WTC11 (cell line): ENCODE measurements around the gene CDKN2AIP.

Source experiments
- GRHL2 ChIP-seq: fragments of 250-450 bp; sonication (Bioruptor Pico); IDR thresholded peaks from 2 replicates; pipeline ENCODE4 v1.8.0; 2022; ENCODE audit warnings: mild to moderate bottlenecking, moderate library complexity; ENCODE audit not compliant: insufficient replicate concordance, severe bottlenecking
- IRF2 ChIP-seq: sonication (generic); formaldehyde crosslinking; IDR thresholded peaks from 2 replicates; pipeline ENCODE4 v1.8.0; 2022; ENCODE audit warnings: low read depth, missing genetic modification reagents, borderline replicate concordance
- NFATC4 ChIP-seq: fragments of 250-450 bp; sonication (Bioruptor Pico); IDR thresholded peaks from 2 replicates; pipeline ENCODE4 v1.9.0; 2021; ENCODE audit warnings: mild to moderate bottlenecking
- NR3C1 ChIP-seq: sonication (generic); formaldehyde crosslinking; conservative IDR thresholded peaks from 2 replicates; pipeline ENCODE4 v1.8.1; 2023; ENCODE audit warnings: low read depth, mild to moderate bottlenecking, missing genetic modification reagents
- ZBTB21 ChIP-seq: sonication (generic); formaldehyde crosslinking; IDR thresholded peaks from 2 replicates; pipeline ENCODE4 v1.8.1; 2023; ENCODE audit warnings: mild to moderate bottlenecking, missing genetic modification reagents, borderline replicate concordance
- ZNF232 ChIP-seq: sonication (generic); formaldehyde crosslinking; IDR thresholded peaks from 2 replicates; pipeline ENCODE4 v1.8.0; 2022; ENCODE audit warnings: mild to moderate bottlenecking, missing genetic modification reagents
- TF ChIP-seq, protein P1 (sequence below): sonication (generic); formaldehyde crosslinking; IDR thresholded peaks from 2 replicates; pipeline ENCODE4 v1.8.1; 2023; ENCODE audit warnings: mild to moderate bottlenecking, missing genetic modification reagents, moderate library complexity
- TF ChIP-seq, protein P2 (sequence below): sonication (generic); formaldehyde crosslinking; IDR thresholded peaks from 2 replicates; pipeline ENCODE4 v1.8.0; 2022; ENCODE audit warnings: mild to moderate bottlenecking, missing genetic modification reagents
- TF ChIP-seq, protein P3 (sequence below): fragments of 200-600 bp; IDR thresholded peaks from 2 replicates; pipeline ENCODE4 v1.8.0; 2022; ENCODE audit warnings: antibody characterized with exemption
- TF ChIP-seq, protein P4 (sequence below): sonication (generic); formaldehyde crosslinking; IDR thresholded peaks from 2 replicates; pipeline ENCODE4 v1.8.0; 2022; ENCODE audit warnings: mild to moderate bottlenecking, missing genetic modification reagents
- TF ChIP-seq, protein P5 (sequence below): sonication (generic); formaldehyde crosslinking; conservative IDR thresholded peaks from 2 replicates; pipeline ENCODE4 v1.8.1; 2022; ENCODE audit warnings: mild to moderate bottlenecking, missing genetic modification reagents
- TF ChIP-seq, protein P6 (sequence below): sonication (generic); formaldehyde crosslinking; IDR thresholded peaks from 2 replicates; pipeline ENCODE4 v1.8.1; 2023; ENCODE audit warnings: mild to moderate bottlenecking, moderate library complexity, missing genetic modification reagents
- TF ChIP-seq, protein P7 (sequence below): sonication (generic); formaldehyde crosslinking; conservative IDR thresholded peaks from 2 replicates; pipeline ENCODE4 v1.8.1; 2023; ENCODE audit warnings: mild to moderate bottlenecking, low read depth, missing genetic modification reagents, moderate library complexity

DNA sequence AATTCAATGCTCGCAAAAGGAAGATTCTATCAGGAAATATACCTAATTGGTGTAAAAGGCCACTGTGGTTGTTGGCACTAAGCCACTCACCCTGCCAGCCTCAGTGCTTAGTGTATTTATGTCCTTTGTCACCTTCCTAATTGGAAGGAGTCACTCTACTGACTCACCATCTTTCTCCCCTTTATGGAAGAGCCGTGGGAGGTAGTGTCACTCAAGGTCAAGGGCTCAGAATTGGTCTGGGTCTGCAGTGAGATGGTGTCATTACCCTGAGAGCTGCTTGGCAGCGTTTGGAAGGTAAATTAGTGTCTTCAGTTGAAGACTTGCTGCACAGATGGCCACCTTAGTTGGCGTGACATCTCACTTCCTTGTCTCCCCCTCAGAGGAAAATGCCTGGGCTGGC lies 41.7 kb upstream of the CDKN2AIP start:
- TF ChIP-seq, protein P1, sequence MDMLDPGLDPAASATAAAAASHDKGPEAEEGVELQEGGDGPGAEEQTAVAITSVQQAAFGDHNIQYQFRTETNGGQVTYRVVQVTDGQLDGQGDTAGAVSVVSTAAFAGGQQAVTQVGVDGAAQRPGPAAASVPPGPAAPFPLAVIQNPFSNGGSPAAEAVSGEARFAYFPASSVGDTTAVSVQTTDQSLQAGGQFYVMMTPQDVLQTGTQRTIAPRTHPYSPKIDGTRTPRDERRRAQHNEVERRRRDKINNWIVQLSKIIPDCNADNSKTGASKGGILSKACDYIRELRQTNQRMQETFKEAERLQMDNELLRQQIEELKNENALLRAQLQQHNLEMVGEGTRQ (CRISPR knock-in tag), result no peak
- TF ChIP-seq, protein P2, sequence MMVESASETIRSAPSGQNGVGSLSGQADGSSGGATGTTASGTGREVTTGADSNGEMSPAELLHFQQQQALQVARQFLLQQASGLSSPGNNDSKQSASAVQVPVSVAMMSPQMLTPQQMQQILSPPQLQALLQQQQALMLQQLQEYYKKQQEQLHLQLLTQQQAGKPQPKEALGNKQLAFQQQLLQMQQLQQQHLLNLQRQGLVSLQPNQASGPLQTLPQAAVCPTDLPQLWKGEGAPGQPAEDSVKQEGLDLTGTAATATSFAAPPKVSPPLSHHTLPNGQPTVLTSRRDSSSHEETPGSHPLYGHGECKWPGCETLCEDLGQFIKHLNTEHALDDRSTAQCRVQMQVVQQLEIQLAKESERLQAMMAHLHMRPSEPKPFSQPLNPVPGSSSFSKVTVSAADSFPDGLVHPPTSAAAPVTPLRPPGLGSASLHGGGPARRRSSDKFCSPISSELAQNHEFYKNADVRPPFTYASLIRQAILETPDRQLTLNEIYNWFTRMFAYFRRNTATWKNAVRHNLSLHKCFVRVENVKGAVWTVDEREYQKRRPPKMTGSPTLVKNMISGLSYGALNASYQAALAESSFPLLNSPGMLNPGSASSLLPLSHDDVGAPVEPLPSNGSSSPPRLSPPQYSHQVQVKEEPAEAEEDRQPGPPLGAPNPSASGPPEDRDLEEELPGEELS, result no peak
- TF ChIP-seq NR3C1 (CRISPR knock-in tag), result no peak
- TF ChIP-seq, protein P3, sequence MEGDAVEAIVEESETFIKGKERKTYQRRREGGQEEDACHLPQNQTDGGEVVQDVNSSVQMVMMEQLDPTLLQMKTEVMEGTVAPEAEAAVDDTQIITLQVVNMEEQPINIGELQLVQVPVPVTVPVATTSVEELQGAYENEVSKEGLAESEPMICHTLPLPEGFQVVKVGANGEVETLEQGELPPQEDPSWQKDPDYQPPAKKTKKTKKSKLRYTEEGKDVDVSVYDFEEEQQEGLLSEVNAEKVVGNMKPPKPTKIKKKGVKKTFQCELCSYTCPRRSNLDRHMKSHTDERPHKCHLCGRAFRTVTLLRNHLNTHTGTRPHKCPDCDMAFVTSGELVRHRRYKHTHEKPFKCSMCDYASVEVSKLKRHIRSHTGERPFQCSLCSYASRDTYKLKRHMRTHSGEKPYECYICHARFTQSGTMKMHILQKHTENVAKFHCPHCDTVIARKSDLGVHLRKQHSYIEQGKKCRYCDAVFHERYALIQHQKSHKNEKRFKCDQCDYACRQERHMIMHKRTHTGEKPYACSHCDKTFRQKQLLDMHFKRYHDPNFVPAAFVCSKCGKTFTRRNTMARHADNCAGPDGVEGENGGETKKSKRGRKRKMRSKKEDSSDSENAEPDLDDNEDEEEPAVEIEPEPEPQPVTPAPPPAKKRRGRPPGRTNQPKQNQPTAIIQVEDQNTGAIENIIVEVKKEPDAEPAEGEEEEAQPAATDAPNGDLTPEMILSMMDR, result no peak
- TF ChIP-seq NFATC4 (CRISPR knock-in tag), result no peak
- TF ChIP-seq, protein P4, sequence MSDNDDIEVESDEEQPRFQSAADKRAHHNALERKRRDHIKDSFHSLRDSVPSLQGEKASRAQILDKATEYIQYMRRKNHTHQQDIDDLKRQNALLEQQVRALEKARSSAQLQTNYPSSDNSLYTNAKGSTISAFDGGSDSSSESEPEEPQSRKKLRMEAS (CRISPR knock-in tag), result no peak
- TF ChIP-seq, protein P5, sequence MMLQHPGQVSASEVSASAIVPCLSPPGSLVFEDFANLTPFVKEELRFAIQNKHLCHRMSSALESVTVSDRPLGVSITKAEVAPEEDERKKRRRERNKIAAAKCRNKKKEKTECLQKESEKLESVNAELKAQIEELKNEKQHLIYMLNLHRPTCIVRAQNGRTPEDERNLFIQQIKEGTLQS, result no peak
- TF ChIP-seq ZBTB21 (CRISPR knock-in tag), result no peak
- TF ChIP-seq, protein P6, sequence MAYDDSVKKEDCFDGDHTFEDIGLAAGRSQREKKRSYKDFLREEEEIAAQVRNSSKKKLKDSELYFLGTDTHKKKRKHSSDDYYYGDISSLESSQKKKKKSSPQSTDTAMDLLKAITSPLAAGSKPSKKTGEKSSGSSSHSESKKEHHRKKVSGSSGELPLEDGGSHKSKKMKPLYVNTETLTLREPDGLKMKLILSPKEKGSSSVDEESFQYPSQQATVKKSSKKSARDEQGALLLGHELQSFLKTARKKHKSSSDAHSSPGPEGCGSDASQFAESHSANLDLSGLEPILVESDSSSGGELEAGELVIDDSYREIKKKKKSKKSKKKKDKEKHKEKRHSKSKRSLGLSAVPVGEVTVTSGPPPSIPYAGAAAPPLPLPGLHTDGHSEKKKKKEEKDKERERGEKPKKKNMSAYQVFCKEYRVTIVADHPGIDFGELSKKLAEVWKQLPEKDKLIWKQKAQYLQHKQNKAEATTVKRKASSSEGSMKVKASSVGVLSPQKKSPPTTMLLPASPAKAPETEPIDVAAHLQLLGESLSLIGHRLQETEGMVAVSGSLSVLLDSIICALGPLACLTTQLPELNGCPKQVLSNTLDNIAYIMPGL (CRISPR knock-in tag), result no peak
- TF ChIP-seq, protein P7, sequence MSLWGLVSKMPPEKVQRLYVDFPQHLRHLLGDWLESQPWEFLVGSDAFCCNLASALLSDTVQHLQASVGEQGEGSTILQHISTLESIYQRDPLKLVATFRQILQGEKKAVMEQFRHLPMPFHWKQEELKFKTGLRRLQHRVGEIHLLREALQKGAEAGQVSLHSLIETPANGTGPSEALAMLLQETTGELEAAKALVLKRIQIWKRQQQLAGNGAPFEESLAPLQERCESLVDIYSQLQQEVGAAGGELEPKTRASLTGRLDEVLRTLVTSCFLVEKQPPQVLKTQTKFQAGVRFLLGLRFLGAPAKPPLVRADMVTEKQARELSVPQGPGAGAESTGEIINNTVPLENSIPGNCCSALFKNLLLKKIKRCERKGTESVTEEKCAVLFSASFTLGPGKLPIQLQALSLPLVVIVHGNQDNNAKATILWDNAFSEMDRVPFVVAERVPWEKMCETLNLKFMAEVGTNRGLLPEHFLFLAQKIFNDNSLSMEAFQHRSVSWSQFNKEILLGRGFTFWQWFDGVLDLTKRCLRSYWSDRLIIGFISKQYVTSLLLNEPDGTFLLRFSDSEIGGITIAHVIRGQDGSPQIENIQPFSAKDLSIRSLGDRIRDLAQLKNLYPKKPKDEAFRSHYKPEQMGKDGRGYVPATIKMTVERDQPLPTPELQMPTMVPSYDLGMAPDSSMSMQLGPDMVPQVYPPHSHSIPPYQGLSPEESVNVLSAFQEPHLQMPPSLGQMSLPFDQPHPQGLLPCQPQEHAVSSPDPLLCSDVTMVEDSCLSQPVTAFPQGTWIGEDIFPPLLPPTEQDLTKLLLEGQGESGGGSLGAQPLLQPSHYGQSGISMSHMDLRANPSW, result no peak
- TF ChIP-seq ZNF232, result no peak
- no peak for TF ChIP-seq GRHL2
- TF ChIP-seq IRF2 (CRISPR knock-in tag), result no peak
